OCI-LY1 (cell line): ENCODE measurements around the gene ANK3.

ENCODE experiments used
- CTCF ChIP-seq: fragments of 200-600 bp; sonication (generic), shearing (Covaris generic); IDR thresholded peaks from 2 replicates; pipeline ENCODE4 v1.5.1; 2017; ENCODE audit warnings: mild to moderate bottlenecking, antibody characterized with exemption, low read length, moderate library complexity, mixed read lengths
- EZH2 ChIP-seq: fragments of 200-600 bp; sonication (generic), shearing (Covaris generic); IDR thresholded peaks from 2 replicates; pipeline ENCODE4 v1.8.0; 2017; ENCODE audit warnings: borderline replicate concordance, mixed run types, mild to moderate bottlenecking, antibody characterized with exemption, low read length, moderate library complexity, mixed read lengths

GRCh38 chr10:60425392-60426110 is 35.9 kb upstream of the ANK3 start:
- TF ChIP-seq CTCF, result no peak
- no peak for TF ChIP-seq EZH2
